DLD1 (cell line): ENCODE results near the gene LRRC38.
"Not testable (repeated sequence)": the region's sequence is repeated elsewhere in the genome, so short reads cannot be mapped to it uniquely, and the experiment has no call there.

Experiments
- in situ Hi-C: cut with HindIII; loops from 2 replicates; pipeline ENCODE4 v1.10.0; 2017; ENCODE audit warnings: low sequenced_read_pairs

The LRRC38 gene

GRCh38 chr1:13513895-13514546 is at the start of gene LRRC38:
Gene LRRC38, minus strand, starts transcription at chr1:13514003. Its CDS starts 410 bp downstream, at chr1:13513593.
- in situ Hi-C loops = no loop called here

GRCh38 chr1:13562981-13563380 is 49.2 kb upstream of the LRRC38 start:
- in situ Hi-C loops = not testable (repeated sequence)

- in situ Hi-C loops = no loop called here
Measured at GRCh38 chr1:13560541-13560940, 46.7 kb upstream of the LRRC38 start.

GRCh38 chr1:13556224-13556764 is 42.5 kb upstream of the LRRC38 start:
- in situ Hi-C loops = no loop called here

GRCh38 chr1:13554798-13555197 is 41.0 kb upstream of the LRRC38 start:
- in situ Hi-C loops = no loop called here

- in situ Hi-C loops = no loop called here
Measured at GRCh38 chr1:13550663-13551062, 36.9 kb upstream of the LRRC38 start.

- in situ Hi-C loops = no loop called here
Measured at GRCh38 chr1:13549521-13549920, 35.7 kb upstream of the LRRC38 start.

GRCh38 chr1:13549021-13549420 is 35.2 kb upstream of the LRRC38 start:
- in situ Hi-C loops = no loop called here

- in situ Hi-C loops = no loop called here
Measured at GRCh38 chr1:13548281-13548680, 34.5 kb upstream of the LRRC38 start.

- in situ Hi-C loops = no loop called here
Measured at GRCh38 chr1:13546791-13547190, 33.0 kb upstream of the LRRC38 start.

- in situ Hi-C loops = no loop called here
Measured at GRCh38 chr1:13544221-13544556, 30.4 kb upstream of the LRRC38 start.

- in situ Hi-C loops = no loop called here
Measured at GRCh38 chr1:13543451-13544220, 29.8 kb upstream of the LRRC38 start.

- in situ Hi-C loops = no loop called here
Measured at GRCh38 chr1:13541435-13542215, 27.8 kb upstream of the LRRC38 start.

- in situ Hi-C loops = no loop called here
Measured at GRCh38 chr1:13540866-13541265, 27.1 kb upstream of the LRRC38 start.

- in situ Hi-C loops = no loop called here
Measured at GRCh38 chr1:13539683-13540082, 25.9 kb upstream of the LRRC38 start.

- in situ Hi-C loops = no loop called here
Measured at GRCh38 chr1:13538832-13539231, 25.0 kb upstream of the LRRC38 start.

GRCh38 chr1:13536571-13536970 is 22.8 kb upstream of the LRRC38 start:
- in situ Hi-C loops = no loop called here

GRCh38 chr1:13535227-13535626 is 21.4 kb upstream of the LRRC38 start:
- in situ Hi-C loops = no loop called here

GRCh38 chr1:13528320-13528719 is 14.5 kb upstream of the LRRC38 start:
- in situ Hi-C loops = no loop called here

- in situ Hi-C loops = no loop called here
Measured at GRCh38 chr1:13523780-13524477, 10.1 kb upstream of the LRRC38 start.

GRCh38 chr1:13520985-13521384 is 7.2 kb upstream of the LRRC38 start:
- in situ Hi-C loops = no loop called here
